ENCODE results near the gene PRKD2. TPM values are rescaled to one million over a fixed set of nuclear protein-coding genes. Genes with fewer than 3 reads are reported as not detected.

PRKD2 gene
- total RNA-seq, 2 donors from 2014 or later: 60.9 to 61.8 TPM

GRCh38 chr19:46759817-46760333 is 43.0 kb upstream of the PRKD2 start:
- H3K9ac ChIP-seq (ENCODE audit: low read depth in 2 of 2, low read length in 2 of 2): no peak overlapping the region
- no peaks in the 10 kb centered on the region for H3K9me3 ChIP-seq
- H3K36me3 ChIP-seq: no peaks in the 10 kb centered on the region
- no peak for TF ChIP-seq CTCF (IDR thresholded peaks at IDR 0.05)
- no peak overlapping the region for H3K27ac ChIP-seq
- no peaks in the 10 kb centered on the region for H3K4me1 ChIP-seq
- DNase-seq: no peak
- intact Hi-C loops (cut with DNase I): loop anchor here (10.0 kb wide), 1 partner anchor 235 kb away; no protein-coding TSS in a partner anchor
- no peaks in the 10 kb centered on the region for H3K27me3 ChIP-seq
- no peak overlapping the region for H3K4me3 ChIP-seq

DNA sequence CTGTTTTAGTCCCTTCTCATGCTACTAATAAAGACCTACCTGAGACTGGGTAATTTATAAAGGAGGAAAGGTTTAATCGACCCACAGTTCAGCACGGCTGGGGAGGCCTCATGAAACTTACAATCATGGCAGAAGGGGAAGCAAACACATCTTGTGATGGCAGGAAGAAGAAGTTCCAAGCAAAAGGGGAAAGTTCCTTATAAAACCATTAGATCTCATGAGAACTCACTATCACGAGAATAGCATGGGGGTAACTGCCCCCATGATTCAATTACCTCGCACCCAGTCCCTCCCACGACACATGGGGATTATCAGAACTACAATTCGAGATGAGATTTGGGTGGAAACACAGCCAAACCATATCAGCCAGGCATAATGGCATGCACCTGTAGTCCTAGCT is 42.3 kb upstream of the PRKD2 start:
- no peaks in the 10 kb centered on the region for H3K36me3 ChIP-seq
- no peak overlapping the region for H3K4me3 ChIP-seq
- intact Hi-C loops (cut with DNase I): loop anchor here (10.0 kb wide), 1 partner anchor 236 kb away; no protein-coding TSS in a partner anchor
- no peak for TF ChIP-seq CTCF (IDR thresholded peaks at IDR 0.05)
- no peaks in the 10 kb centered on the region for H3K9me3 ChIP-seq
- no peaks in the 10 kb centered on the region for H3K27me3 ChIP-seq
- H3K27ac ChIP-seq: no peak overlapping the region
- H3K9ac ChIP-seq (ENCODE audit: low read depth in 2 of 2, low read length in 2 of 2): no peak overlapping the region
- H3K4me1 ChIP-seq: no peaks in the 10 kb centered on the region
- DNase-seq: no peak

DNA sequence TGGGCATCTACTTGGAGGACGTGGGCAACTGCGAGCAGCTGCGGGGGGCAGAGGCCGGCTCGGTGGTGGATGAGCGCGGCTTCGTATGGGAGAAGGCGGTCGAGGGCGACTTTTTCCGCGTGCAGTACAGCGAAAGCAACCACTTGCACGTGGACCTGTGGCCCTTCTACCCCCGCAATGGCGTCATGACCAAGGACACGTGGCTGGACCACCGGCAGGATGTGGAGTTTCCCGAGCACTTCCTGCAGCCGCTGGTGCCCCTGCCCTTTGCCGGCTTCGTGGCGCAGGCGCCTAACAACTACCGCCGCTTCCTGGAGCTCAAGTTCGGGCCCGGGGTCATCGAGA is 39.6 kb upstream of the PRKD2 start:
- no peak for TF ChIP-seq CTCF (IDR thresholded peaks at IDR 0.05)
- Histone ChIP-seq H3K9me3 (no peaks in the 10 kb centered on the region), H3K36me3 (no peaks in the 10 kb centered on the region), H3K27me3 (no peaks in the 10 kb centered on the region), H3K27ac (no peak overlapping the region), H3K4me1 (no peaks in the 10 kb centered on the region), H3K4me3 (no peak overlapping the region), H3K9ac (ENCODE audit: low read depth in 2 of 2, low read length in 2 of 2) (no peak overlapping the region)
- intact Hi-C loops (cut with DNase I): loop anchor here (2.0 to 10.0 kb wide), 2 partner anchors 84 to 238 kb away; no protein-coding TSS in a partner anchor
- no peak for DNase-seq

DNA sequence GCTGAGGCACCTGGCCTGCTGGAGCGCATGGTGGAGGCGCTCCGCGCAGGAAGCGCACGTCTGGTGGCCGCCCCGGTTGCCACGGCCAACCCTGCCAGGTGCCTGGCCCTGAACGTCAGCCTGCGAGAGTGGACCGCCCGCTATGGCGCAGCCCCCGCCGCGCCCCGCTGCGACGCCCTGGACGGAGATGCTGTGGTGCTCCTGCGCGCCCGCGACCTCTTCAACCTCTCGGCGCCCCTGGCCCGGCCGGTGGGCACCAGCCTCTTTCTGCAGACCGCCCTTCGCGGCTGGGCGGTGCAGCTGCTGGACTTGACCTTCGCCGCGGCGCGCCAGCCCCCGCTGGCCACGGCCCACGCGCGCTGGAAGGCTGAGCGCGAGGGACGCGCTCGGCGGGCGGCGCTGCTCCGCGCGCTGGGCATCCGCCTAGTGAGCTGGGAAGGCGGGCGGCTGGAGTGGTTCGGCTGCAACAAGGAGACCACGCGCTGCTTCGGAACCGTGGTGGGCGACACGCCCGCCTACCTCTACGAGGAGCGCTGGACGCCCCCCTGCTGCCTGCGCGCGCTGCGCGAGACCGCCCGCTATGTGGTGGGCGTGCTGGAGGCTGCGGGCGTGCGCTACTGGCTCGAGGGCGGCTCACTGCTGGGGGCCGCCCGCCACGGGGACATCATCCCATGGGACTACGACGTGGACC is 39.1 kb upstream of the PRKD2 start:
- Histone ChIP-seq H3K9me3 (no peaks in the 10 kb centered on the region), H3K27ac (no peak overlapping the region), H3K36me3 (no peaks in the 10 kb centered on the region), H3K27me3 (no peaks in the 10 kb centered on the region), H3K4me1 (no peaks in the 10 kb centered on the region), H3K4me3 (no peak overlapping the region), H3K9ac (ENCODE audit: low read depth in 2 of 2, low read length in 2 of 2) (no peak overlapping the region)
- no peak for TF ChIP-seq CTCF (IDR thresholded peaks at IDR 0.05)
- intact Hi-C loops (cut with DNase I): loop anchor here (2.0 to 10.0 kb wide), 2 partner anchors 85 to 239 kb away; no protein-coding TSS in a partner anchor
- DNase-seq: no peak

DNA sequence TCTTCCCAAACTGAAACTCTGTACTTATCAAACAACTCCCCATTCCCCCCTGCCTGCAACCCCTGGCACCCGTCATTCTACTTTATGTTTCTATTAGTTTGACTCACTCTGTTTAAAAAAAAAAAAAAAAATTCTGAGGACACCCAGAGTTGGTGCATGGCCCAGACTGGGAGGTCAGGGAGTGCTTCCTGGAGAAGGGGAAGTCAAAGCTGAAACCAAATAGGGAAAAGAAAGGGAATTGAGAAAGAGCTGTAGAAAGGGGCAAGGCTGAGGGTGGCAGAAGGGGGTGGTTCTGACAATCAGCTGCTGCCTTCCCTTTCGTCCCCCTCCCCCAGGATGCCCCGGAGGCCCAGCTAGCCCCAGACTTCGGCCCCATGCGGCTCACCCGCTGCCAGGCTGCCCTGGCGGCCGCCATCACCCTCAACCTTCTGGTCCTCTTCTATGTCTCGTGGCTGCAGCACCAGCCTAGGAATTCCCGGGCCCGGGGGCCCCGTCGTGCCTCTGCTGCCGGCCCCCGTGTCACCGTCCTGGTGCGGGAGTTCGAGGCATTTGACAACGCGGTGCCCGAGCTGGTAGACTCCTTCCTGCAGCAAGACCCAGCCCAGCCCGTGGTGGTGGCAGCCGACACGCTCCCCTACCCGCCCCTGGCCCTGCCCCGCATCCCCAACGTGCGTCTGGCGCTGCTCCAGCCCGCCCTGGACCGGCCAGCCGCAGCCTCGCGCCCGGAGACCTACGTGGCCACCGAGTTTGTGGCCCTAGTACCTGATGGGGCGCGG is 38.4 kb upstream of the PRKD2 start:
- H3K36me3 ChIP-seq: no peaks in the 10 kb centered on the region
- H3K9me3 ChIP-seq: no peaks in the 10 kb centered on the region
- no peak for TF ChIP-seq CTCF (IDR thresholded peaks at IDR 0.05)
- no peak overlapping the region for H3K4me3 ChIP-seq
- intact Hi-C loops (cut with DNase I): loop anchor here (10.0 kb wide), 1 partner anchor 240 kb away; no protein-coding TSS in a partner anchor
- H3K9ac ChIP-seq (ENCODE audit: low read depth in 2 of 2, low read length in 2 of 2): no peak overlapping the region
- H3K27ac ChIP-seq: no peak overlapping the region
- no peak for DNase-seq
- no peaks in the 10 kb centered on the region for H3K4me1 ChIP-seq
- H3K27me3 ChIP-seq: no peaks in the 10 kb centered on the region

Data from colonic mucosa (tissue), 4 donors.